Activated CD4-positive, alpha-beta T cell treated with anti-CD3 and anti-CD28 coated beads for 1 hour (primary cell): ENCODE data around the gene S100A8.

Experiments
- DNase-seq: peaks from one replicate; pipeline ENCODE4 v3.0.0-alpha.2; 2020

Gene S100A8

GRCh38 chr1:153345187-153346076 is 45.4 kb downstream of the S100A8 start:
- DNase-seq = no peak

- DNase-seq = no peak
These were observed 46.2 kb downstream of the S100A8 start for GRCh38 chr1:153344718-153345025.

GRCh38 chr1:153343811-153344717 is 46.8 kb downstream of the S100A8 start:
- no peak for DNase-seq

GRCh38 chr1:153343040-153343681 is 47.7 kb downstream of the S100A8 start:
- no peak for DNase-seq

GRCh38 chr1:153342178-153342577 is 48.7 kb downstream of the S100A8 start:
- no peak for DNase-seq

GRCh38 chr1:153341431-153341934 is 49.4 kb downstream of the S100A8 start:
- no peak for DNase-seq

GRCh38 chr1:153340356-153340755 is 50.5 kb downstream of the S100A8 start:
- no peak for DNase-seq
